Cardiac septum (tissue), 1 donor: ENCODE results near the gene PEPD. TPM values are rescaled to one million over a fixed set of nuclear protein-coding genes. Genes with fewer than 3 reads are reported as not detected.

Experiments used
- DNase-seq: peaks from one replicate; pipeline ENCODE4 v3.0.0-alpha.2; 2020; ENCODE audit warnings: low spot score
- intact Hi-C: fragments of 100-400 bp; cut with DNase I; formaldehyde crosslinking; loops from one replicate; pipeline ENCODE4 v1.14.0; 2022
- total RNA-seq: library from RNA; stranded (reverse); fragmentation: NEBNext Ultra II Directional; extraction: Animal tissue kit (Norgen Biotek cat#: 25700); gene quantifications from one replicate; pipeline ENCODE4 v1.2.1, GENCODE V29; 2021
- donor health status: DM: no; HTN: no; CAD: no.

Gene PEPD
- total RNA-seq, 1 donor from 2014 or later, result 30.1 TPM

DNA sequence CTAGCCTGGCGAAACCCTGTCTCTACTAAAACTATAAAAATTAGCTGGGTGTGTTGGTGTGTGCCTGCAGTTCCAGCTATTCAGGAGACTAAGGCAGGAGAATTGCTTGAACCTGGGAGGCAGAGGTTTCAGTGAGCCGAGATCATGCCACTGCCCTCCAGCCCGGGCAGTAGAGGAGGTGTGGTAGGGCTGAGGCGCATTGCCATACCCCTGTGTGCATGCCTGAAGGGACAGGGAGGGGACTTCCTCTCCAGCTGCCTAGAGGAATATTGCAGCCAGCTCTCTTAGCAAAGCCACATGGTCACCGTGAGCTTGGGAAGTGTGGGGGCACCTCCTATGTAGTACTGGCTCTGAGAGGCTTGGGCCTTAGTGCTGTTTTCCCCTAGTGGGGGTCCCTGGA lies 29.2 kb upstream of the PEPD start:
- intact Hi-C loops, result no loop called here

DNA sequence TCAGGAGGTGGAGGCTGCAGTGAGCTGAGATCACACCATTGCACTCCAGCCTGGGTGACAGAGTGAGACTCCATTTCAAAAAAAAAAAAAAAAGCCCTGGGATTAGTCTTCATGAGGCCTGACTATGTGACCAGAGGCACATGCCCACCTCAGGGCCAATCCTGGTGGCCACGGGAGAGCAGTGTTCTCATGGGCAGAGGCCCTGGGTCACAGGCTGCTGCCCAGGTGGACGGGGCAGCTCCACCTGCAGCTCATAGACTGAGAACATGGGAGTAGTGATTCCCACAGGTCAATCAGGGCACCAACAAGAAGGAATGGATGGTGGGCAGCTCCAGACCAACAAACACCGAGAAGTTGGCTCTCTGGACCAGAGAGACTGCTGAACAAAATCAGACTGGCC lies 26.1 kb upstream of the PEPD start:
- intact Hi-C loops, result no loop called here

More for the DNA sequence above, 29.2 kb upstream of the PEPD start:
- no peak for DNase-seq

DNA sequence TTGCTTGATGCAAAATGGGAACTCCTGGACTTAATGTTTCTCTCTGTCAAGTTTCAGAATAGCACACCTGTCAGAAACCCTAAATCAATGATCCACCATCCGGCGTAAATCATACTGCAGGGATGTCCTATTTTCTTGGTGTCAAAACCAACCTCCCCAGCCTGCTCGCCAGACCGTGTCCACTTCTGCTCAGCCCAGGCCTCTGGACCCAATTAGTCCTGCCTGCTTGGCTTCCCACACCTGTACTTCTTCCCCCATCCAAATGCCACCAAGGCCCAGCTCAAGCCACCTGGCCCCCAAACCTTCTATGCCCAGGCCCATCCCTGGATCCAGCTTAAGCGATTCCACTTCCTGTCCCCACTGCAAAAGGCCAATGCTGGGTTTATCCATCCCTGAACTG lies 25.1 kb upstream of the PEPD start:
- intact Hi-C loops, result no loop called here
- no peak for DNase-seq

More for the DNA sequence above, 26.1 kb upstream of the PEPD start:
- no peak for DNase-seq

GRCh38 chr19:33545217-33545981 lies 23.8 kb upstream of the PEPD start:
- intact Hi-C loops, result no loop called here
- DNase-seq, result no peak

- intact Hi-C loops, result no loop called here
- no peak for DNase-seq
Observed at GRCh38 chr19:33535226-33535625, 13.6 kb upstream of the PEPD start.

GRCh38 chr19:33532859-33533460 lies 11.4 kb upstream of the PEPD start:
- intact Hi-C loops, result no loop called here
- no peak for DNase-seq

DNA sequence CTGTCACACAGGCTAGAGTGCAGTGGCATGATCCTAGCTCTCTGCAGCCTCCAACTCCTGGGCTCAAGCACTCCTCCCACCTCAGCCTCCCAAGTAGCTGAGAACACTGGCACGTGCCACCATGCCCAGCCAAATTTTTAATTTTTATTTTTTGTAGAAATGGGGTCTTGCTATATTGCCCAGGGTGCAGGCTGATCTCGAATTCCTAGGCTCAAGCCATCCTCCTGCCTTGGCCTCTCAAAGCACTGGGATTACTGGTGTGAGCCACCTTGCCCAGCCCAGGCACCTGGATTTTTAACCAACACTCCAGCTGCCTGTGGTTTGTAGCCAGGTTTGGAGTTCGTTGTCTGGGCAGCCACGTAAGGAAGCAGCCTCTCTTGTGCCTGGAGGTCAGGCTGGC lies 9.3 kb upstream of the PEPD start:
- no peak for DNase-seq
- intact Hi-C loops, result no loop called here

DNA sequence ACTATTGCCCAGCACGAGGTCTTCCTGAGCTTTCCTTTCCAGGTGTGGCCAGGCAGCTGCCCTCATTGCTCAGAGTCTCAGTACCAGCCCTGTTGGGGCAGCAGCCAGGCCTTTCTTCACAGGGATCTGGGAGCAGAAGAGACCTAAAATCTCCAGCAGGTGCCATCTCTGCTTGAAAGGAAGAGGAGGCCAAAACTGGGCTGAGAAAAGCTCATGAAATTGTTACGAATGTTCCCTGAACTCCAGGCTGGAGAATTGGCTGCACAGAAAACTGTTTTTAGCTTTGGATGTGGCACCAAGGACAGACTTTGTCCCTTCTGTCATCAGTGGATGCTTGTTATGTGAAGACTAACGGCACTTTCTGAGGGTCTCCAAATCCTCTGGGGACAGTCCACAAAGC lies 8.7 kb upstream of the PEPD start:
- intact Hi-C loops, result no loop called here
- no peak for DNase-seq

GRCh38 chr19:33529094-33529676 lies 7.6 kb upstream of the PEPD start:
- DNase-seq, result no peak
- intact Hi-C loops, result no loop called here

- intact Hi-C loops, result no loop called here
- DNase-seq, result no peak
Observed at GRCh38 chr19:33528404-33528803, 6.8 kb upstream of the PEPD start.

DNA sequence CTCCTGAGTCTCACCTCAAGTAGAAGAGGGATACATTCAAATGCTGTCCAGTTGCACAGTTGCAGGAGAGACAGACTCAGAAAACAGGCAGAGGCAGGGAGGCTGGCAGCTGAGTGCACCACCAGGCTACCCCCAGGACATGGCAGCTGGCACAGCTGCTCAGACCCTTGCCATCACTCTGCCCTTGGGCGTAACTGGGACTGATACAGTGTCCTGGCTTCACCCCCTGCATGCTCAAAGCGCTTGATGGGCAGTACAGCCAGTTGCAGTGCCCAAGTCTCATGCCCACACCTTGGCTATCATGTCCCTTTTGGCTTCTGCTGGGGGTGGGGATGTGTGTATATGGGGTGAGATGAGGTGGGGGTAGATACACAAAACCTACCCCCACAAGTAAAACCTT lies 5.5 kb upstream of the PEPD start:
- no peak for DNase-seq
- intact Hi-C loops, result no loop called here

GRCh38 chr19:33524024-33524664 lies 2.6 kb upstream of the PEPD start:
- intact Hi-C loops, result no loop called here

DNA sequence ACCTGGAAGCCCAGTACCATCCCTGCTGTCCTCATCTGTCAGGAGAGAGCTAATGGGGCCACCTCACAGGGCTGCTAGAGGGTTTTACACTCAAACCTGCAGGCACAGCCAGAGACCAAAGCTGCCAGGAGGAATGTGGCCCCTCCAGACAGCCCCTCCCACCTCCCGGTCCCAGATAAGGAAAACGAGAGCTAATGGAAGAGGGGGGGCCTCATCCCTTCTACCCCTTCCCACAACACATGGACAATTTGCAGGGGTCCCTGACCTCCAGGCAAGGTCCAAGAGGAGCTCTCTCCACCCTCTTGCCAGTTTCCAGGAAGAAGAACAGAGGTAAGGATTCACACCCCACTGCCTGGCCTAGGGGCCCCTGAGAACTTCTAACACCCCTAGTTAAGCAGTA lies 1.6 kb upstream of the PEPD start:
- intact Hi-C loops, result no loop called here

More at GRCh38 chr19:33524024-33524664, 2.6 kb upstream of the PEPD start:
- no peak for DNase-seq

GRCh38 chr19:33522371-33522662 lies 726 bp upstream of the PEPD start:
- DNase-seq, result no peak
- intact Hi-C loops, result no loop called here

More for the DNA sequence above, 1.6 kb upstream of the PEPD start:
- no peak for DNase-seq

- DNase-seq, result no peak
Observed at GRCh38 chr19:33520844-33521479, 629 bp downstream of the PEPD start.

DNA sequence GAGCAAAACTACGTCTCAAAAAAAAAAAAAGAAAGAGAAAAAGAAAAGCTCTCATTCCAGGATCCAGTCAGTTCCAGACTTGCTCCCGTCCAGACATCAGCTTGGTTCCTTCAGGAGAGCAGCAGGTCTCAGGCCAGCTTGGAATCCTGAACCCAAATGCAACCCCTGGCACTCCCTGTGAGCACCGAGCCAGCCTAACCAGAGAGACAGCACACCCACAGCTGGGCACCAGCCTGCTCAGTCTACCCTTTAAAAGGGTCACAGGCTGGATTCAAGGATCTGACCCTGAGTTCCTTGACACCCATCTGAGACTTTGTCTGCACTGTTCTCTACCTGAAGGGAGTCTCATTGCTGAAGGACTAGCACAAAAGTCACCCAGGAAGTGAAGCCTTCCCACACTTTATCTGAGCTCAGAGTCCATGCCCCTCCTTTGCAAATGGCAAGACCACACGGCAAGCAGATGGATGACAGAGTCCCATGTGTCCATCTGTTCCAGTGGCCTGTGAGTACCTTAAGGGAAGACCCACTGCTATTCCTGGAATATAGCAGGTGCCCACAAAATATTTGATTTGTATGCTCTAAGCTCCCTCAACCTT lies 1.4 kb downstream of the PEPD start:
- intact Hi-C loops, result no loop called here
- DNase-seq, result no peak

More at GRCh38 chr19:33520844-33521479, 629 bp downstream of the PEPD start:
- intact Hi-C loops, result no loop called here

- DNase-seq, result no peak
- intact Hi-C loops, result no loop called here
Observed at GRCh38 chr19:33519416-33519815, 2.2 kb downstream of the PEPD start.

- DNase-seq, result no peak
- intact Hi-C loops, result no loop called here
Observed at GRCh38 chr19:33518541-33518940, 3.0 kb downstream of the PEPD start.

- DNase-seq, result no peak
- intact Hi-C loops, result no loop called here
Observed at GRCh38 chr19:33517922-33518321, 3.7 kb downstream of the PEPD start.

- no peak for DNase-seq
- intact Hi-C loops, result no loop called here
Observed at GRCh38 chr19:33515921-33516320, 5.7 kb downstream of the PEPD start.
